ENCODE measurements around the gene CDADC1. TPM values are rescaled to one million over a fixed set of nuclear protein-coding genes. Genes with fewer than 3 reads are reported as not detected.

The CDADC1 gene
- total and polyA plus RNA-seq, 10 of the 15 experiments (the other 5 are each of a cell fraction or from before 2014, with no cell fraction given) = 2.6 to 7.3 (median 5.2) TPM

DNA sequence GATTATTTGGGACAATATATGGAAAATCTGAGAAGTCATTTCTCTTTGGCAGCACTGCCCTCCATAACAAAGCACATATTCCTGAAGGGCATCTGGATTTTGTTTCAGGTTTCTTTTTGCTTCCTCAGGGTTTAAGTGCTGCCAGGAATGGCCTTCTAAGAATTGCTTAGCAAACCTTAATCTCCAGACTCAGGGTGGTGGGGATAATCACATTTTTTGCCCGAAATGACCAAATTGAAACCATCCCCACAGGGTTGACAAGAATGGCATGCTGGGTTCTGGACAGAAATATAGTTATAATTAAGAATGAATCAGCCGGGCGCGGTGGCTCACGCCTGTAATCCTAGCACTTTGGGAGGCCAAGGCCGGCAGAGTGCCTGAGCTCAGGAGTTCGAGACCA, 6.4 kb upstream of the CDADC1 start:
- ATAC-seq = no peak

DNA sequence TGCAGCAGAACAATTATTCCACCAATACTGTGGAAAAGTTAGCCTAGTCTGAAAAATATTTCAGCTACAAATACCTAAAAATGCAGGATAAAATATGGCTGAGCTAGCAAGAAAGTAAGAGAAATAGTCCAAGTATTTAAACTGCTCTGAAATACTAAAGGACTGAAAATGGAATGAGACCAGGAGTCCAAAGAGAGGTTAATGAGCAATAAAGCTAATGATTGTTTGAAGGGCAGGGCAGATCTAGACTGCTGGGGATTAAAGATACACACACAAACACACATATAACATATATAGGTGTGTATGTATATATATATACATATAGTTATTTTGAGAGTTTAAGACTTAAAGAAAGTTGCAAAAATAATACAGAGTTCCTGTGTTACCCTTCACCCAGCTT, 2.6 kb upstream of the CDADC1 start:
- Histone ChIP-seq H3K9ac (ENCODE audit: control insufficient read depth, insufficient read depth, low read length) (no peak overlapping the region), H3K4me2 (ENCODE audit: control insufficient read depth, insufficient read depth) (no peak overlapping the region), H3K4me3 (no peak overlapping the region), H4K20me1 (ENCODE audit: control insufficient read depth, insufficient read depth) (no peaks in the 10 kb centered on the region), H3K27me3 (replicated peaks in 1 of 2; ENCODE audit: control insufficient read depth in 2 of 2, insufficient read depth in 2 of 2, low read length in 1 of 2) (no peaks in the 10 kb centered on the region; a peak in 1 of 4 replicates), H2AFZ (ENCODE audit: control insufficient read depth, low read depth, low read length) (no peak overlapping the region), H3K79me2 (ENCODE audit: control insufficient read depth, insufficient read depth, low read length) (peaks cover 8% of the 10 kb centered on the region), H3K27ac (ENCODE audit: control insufficient read depth, insufficient read depth) (no peak overlapping the region), H3K9me3 (replicated peaks; ENCODE audit: control insufficient read depth, insufficient read depth, low read length) (no peaks in the 10 kb centered on the region), H3K36me3 (ENCODE audit: control insufficient read depth in 2 of 2, insufficient read depth in 2 of 2, low read length in 1 of 2) (no peaks in the 10 kb centered on the region), H3K4me1 (ENCODE audit: control insufficient read depth, insufficient read depth, low read length) (no peaks in the 10 kb centered on the region)
- DNase-seq (ENCODE audit: low read depth, low spot score) = no peak
- no peak for FAIRE-seq
- ChIA-PET RAD21 (ENCODE audit: unreplicated experiment) (interaction anchor here (1.1 kb wide), 1 partner anchor 35 kb away, joined by 5 read pairs; no protein-coding TSS in a partner anchor), POLR2A (no interaction called here), CTCF (interaction anchor here (0.6 to 2.3 kb wide), 4 partner anchors 12 to 362 kb away, joined by 3 to 11 read pairs (median 4); no protein-coding TSS in a partner anchor), SMC1A (ENCODE audit: uncharacterized antibody, unreplicated experiment) (interaction anchor here (0.9 kb wide), 1 partner anchor 34 kb away, joined by 3 read pairs; no protein-coding TSS in a partner anchor)
- TF ChIP-seq, protein P1, sequence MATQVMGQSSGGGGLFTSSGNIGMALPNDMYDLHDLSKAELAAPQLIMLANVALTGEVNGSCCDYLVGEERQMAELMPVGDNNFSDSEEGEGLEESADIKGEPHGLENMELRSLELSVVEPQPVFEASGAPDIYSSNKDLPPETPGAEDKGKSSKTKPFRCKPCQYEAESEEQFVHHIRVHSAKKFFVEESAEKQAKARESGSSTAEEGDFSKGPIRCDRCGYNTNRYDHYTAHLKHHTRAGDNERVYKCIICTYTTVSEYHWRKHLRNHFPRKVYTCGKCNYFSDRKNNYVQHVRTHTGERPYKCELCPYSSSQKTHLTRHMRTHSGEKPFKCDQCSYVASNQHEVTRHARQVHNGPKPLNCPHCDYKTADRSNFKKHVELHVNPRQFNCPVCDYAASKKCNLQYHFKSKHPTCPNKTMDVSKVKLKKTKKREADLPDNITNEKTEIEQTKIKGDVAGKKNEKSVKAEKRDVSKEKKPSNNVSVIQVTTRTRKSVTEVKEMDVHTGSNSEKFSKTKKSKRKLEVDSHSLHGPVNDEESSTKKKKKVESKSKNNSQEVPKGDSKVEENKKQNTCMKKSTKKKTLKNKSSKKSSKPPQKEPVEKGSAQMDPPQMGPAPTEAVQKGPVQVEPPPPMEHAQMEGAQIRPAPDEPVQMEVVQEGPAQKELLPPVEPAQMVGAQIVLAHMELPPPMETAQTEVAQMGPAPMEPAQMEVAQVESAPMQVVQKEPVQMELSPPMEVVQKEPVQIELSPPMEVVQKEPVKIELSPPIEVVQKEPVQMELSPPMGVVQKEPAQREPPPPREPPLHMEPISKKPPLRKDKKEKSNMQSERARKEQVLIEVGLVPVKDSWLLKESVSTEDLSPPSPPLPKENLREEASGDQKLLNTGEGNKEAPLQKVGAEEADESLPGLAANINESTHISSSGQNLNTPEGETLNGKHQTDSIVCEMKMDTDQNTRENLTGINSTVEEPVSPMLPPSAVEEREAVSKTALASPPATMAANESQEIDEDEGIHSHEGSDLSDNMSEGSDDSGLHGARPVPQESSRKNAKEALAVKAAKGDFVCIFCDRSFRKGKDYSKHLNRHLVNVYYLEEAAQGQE (IDR thresholded peaks at IDR 0.05; ENCODE audit: low read depth, low read length) = no peak
- TF ChIP-seq MEF2B (IDR thresholded peaks at IDR 0.05; ENCODE audit: partially characterized antibody, poor library complexity, severe bottlenecking) (no peak), PML (IDR thresholded peaks at IDR 0.05; ENCODE audit: low read length) (no peak), SREBF2 (IDR thresholded peaks at IDR 0.05; ENCODE audit: low read length) (no peak)
- TF ChIP-seq, protein P2, sequence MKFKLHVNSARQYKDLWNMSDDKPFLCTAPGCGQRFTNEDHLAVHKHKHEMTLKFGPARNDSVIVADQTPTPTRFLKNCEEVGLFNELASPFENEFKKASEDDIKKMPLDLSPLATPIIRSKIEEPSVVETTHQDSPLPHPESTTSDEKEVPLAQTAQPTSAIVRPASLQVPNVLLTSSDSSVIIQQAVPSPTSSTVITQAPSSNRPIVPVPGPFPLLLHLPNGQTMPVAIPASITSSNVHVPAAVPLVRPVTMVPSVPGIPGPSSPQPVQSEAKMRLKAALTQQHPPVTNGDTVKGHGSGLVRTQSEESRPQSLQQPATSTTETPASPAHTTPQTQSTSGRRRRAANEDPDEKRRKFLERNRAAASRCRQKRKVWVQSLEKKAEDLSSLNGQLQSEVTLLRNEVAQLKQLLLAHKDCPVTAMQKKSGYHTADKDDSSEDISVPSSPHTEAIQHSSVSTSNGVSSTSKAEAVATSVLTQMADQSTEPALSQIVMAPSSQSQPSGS (IDR thresholded peaks at IDR 0.05; ENCODE audit: low read length) = no peak
- no peak for ATAC-seq
- intact Hi-C loops (cut with micrococcal nuclease; ENCODE audit: unreplicated experiment) (no loop called here), in situ Hi-C loops (cut with MboI) (no loop called here)
- no TSS peak for BruUV-seq (replicated peaks)

More for the DNA sequence above, 6.4 kb upstream of the CDADC1 start:
- ChIA-PET RAD21 (ENCODE audit: unreplicated experiment) (no interaction called here), SMC1A (ENCODE audit: uncharacterized antibody, unreplicated experiment) (interaction anchor here (2.7 kb wide), 1 partner anchor 39 kb away, joined by 11 read pairs; no protein-coding TSS in a partner anchor), POLR2A (no interaction called here), CTCF (interaction anchor here (0.6 to 4.5 kb wide), 4 partner anchors 18 to 104 kb away, joined by 3 to 39 read pairs (median 3); no protein-coding TSS in a partner anchor)
- no peaks in the 10 kb centered on the region for H3K9me3 ChIP-seq (replicated peaks; ENCODE audit: control insufficient read depth, insufficient read depth, low read length)
- H3K27me3 ChIP-seq (replicated peaks in 1 of 2; ENCODE audit: control insufficient read depth in 2 of 2, insufficient read depth in 2 of 2, low read length in 1 of 2) = no peaks in the 10 kb centered on the region; a peak in 2 of 4 replicates
- H3K27ac ChIP-seq (ENCODE audit: control insufficient read depth, insufficient read depth) = no peak overlapping the region
- H3K4me1 ChIP-seq (ENCODE audit: control insufficient read depth, insufficient read depth, low read length) = no peaks in the 10 kb centered on the region
- H2AFZ ChIP-seq (ENCODE audit: control insufficient read depth, low read depth, low read length) = no peak overlapping the region
- H3K4me2 ChIP-seq (ENCODE audit: control insufficient read depth, insufficient read depth) = no peak overlapping the region
- no peaks in the 10 kb centered on the region for H3K36me3 ChIP-seq (ENCODE audit: control insufficient read depth in 2 of 2, insufficient read depth in 2 of 2, low read length in 1 of 2)
- no TSS peak for BruUV-seq (replicated peaks)
- WGBS (ENCODE audit: insufficient coverage, insufficient replicate concordance, low lambda C conversion rate, missing lambda C conversion rate) = 74% methylated on average over 7 of the region's 7 CpGs
- H3K9ac ChIP-seq (ENCODE audit: control insufficient read depth, insufficient read depth, low read length) = no peak overlapping the region
- no peak overlapping the region for H3K4me3 ChIP-seq
- no peaks in the 10 kb centered on the region for H4K20me1 ChIP-seq (ENCODE audit: control insufficient read depth, insufficient read depth)
- no peak for DNase-seq (ENCODE audit: low read depth, low spot score)
- TF ChIP-seq, protein P3, sequence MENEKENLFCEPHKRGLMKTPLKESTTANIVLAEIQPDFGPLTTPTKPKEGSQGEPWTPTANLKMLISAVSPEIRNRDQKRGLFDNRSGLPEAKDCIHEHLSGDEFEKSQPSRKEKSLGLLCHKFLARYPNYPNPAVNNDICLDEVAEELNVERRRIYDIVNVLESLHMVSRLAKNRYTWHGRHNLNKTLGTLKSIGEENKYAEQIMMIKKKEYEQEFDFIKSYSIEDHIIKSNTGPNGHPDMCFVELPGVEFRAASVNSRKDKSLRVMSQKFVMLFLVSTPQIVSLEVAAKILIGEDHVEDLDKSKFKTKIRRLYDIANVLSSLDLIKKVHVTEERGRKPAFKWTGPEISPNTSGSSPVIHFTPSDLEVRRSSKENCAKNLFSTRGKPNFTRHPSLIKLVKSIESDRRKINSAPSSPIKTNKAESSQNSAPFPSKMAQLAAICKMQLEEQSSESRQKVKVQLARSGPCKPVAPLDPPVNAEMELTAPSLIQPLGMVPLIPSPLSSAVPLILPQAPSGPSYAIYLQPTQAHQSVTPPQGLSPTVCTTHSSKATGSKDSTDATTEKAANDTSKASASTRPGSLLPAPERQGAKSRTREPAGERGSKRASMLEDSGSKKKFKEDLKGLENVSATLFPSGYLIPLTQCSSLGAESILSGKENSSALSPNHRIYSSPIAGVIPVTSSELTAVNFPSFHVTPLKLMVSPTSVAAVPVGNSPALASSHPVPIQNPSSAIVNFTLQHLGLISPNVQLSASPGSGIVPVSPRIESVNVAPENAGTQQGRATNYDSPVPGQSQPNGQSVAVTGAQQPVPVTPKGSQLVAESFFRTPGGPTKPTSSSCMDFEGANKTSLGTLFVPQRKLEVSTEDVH (IDR thresholded peaks at IDR 0.05; ENCODE audit: low read depth, partially characterized antibody) = no peak
- TF ChIP-seq RAD51 (IDR thresholded peaks at IDR 0.05) = no peak
- intact Hi-C loops (cut with micrococcal nuclease; ENCODE audit: unreplicated experiment) (loop anchor here (5.0 kb wide), 2 partner anchors 41 to 366 kb away; no protein-coding TSS in a partner anchor), in situ Hi-C loops (cut with MboI) (no loop called here)
- FAIRE-seq = no peak
- H3K79me2 ChIP-seq (ENCODE audit: control insufficient read depth, insufficient read depth, low read length) = no peaks in the 10 kb centered on the region

All from GM12878 (cell line).